ENCODE data around the gene CNTNAP2.

DNA sequence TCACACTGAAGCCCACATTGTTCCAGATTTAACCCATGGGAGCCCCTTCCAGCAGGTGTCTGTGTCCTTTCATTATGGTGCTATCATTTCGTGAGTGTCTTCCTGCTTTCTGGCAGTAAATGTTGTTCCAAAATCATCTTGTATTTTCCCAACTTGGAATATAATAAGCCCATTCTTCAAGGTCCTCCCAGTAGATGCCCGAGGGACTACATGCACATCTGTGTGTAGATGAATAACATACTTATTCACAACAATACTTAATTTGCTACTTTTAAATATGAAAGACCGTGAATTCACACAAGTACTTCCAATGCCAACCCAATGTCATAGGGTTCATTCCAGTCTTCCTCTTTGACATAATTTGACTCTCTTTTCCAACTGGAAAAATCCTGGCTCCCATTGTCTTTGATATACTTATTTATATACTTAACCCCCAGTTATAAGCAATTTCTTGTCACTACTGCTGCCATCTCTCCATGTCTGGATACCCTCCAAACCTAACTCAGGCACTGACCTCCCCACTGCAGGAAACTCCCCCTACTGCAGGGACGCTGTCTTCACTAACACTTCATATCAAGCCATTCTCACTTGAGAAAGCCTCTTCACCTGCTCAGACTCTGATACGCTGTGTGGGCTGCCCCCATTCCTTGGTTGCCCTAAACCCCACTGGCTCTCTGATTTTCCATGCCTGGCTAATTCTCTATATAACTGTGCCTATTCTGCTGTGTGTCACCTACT lies 1119.2 kb downstream of the CNTNAP2 start:
- TF ChIP-seq CTCF (IDR thresholded peaks at IDR 0.05) (no peak), POLR2AphosphoS5 (IDR thresholded peaks at IDR 0.05; ENCODE audit: low read depth, low read length) (no peak), SIN3A (IDR thresholded peaks at IDR 0.05; ENCODE audit: borderline replicate concordance, insufficient read depth, low read depth, low read length) (no peak), TCF7L2 (IDR thresholded peaks at IDR 0.05; ENCODE audit: low read depth, low read length) (no peak)
- TF ChIP-seq, protein P1, sequence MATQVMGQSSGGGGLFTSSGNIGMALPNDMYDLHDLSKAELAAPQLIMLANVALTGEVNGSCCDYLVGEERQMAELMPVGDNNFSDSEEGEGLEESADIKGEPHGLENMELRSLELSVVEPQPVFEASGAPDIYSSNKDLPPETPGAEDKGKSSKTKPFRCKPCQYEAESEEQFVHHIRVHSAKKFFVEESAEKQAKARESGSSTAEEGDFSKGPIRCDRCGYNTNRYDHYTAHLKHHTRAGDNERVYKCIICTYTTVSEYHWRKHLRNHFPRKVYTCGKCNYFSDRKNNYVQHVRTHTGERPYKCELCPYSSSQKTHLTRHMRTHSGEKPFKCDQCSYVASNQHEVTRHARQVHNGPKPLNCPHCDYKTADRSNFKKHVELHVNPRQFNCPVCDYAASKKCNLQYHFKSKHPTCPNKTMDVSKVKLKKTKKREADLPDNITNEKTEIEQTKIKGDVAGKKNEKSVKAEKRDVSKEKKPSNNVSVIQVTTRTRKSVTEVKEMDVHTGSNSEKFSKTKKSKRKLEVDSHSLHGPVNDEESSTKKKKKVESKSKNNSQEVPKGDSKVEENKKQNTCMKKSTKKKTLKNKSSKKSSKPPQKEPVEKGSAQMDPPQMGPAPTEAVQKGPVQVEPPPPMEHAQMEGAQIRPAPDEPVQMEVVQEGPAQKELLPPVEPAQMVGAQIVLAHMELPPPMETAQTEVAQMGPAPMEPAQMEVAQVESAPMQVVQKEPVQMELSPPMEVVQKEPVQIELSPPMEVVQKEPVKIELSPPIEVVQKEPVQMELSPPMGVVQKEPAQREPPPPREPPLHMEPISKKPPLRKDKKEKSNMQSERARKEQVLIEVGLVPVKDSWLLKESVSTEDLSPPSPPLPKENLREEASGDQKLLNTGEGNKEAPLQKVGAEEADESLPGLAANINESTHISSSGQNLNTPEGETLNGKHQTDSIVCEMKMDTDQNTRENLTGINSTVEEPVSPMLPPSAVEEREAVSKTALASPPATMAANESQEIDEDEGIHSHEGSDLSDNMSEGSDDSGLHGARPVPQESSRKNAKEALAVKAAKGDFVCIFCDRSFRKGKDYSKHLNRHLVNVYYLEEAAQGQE (IDR thresholded peaks at IDR 0.05; ENCODE audit: insufficient read depth in 1 of 2, low read depth in 2 of 2, low read length in 1 of 2), result no peak
